ENCODE measurements around the gene ASXL3.

GRCh38 chr18:33575451-33575850, 2.6 kb upstream of the ASXL3 start:
- TF ChIP-seq, protein P1, sequence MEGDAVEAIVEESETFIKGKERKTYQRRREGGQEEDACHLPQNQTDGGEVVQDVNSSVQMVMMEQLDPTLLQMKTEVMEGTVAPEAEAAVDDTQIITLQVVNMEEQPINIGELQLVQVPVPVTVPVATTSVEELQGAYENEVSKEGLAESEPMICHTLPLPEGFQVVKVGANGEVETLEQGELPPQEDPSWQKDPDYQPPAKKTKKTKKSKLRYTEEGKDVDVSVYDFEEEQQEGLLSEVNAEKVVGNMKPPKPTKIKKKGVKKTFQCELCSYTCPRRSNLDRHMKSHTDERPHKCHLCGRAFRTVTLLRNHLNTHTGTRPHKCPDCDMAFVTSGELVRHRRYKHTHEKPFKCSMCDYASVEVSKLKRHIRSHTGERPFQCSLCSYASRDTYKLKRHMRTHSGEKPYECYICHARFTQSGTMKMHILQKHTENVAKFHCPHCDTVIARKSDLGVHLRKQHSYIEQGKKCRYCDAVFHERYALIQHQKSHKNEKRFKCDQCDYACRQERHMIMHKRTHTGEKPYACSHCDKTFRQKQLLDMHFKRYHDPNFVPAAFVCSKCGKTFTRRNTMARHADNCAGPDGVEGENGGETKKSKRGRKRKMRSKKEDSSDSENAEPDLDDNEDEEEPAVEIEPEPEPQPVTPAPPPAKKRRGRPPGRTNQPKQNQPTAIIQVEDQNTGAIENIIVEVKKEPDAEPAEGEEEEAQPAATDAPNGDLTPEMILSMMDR (IDR thresholded peaks at IDR 0.05; ENCODE audit: insufficient read depth, low read depth, low read length), result no peak
- no peak for TF ChIP-seq EZH2 (IDR thresholded peaks at IDR 0.05; ENCODE audit: insufficient read depth, low read length)
